WTC11 (cell line): ENCODE data around the gene VSIG10L2. TPM values are rescaled to one million over a fixed set of nuclear protein-coding genes. Genes with fewer than 3 reads are reported as not detected.
A peak's percentile ranks its signal among the peaks of the same experiment; 100 is the strongest.

ENCODE experiments used
- ATAC-seq: fragments of 200-7000 bp; cut with Tn5 transposase; 2 replicates; pipeline ENCODE4 v1.10.0; 2021; ENCODE audit warnings: mild to moderate bottlenecking, moderate library complexity
- CTCF ChIA-PET: fragments of 300-600 bp; sonication (Branson Sonifier 250); formaldehyde crosslinking; loops from one replicate; lab custom pipeline; 2021; ENCODE audit warnings: antibody characterized with exemption; lab: Charles Lee
- POLR2A ChIA-PET: fragments of 350-600 bp; sonication (Branson Sonifier 250); formaldehyde crosslinking; loops from one replicate; lab custom pipeline; 2021; ENCODE audit warnings: antibody characterized with exemption; lab: Charles Lee
- DNase-seq: peaks from one replicate; pipeline ENCODE4 v3.0.0; 2021; ENCODE audit warnings: low spot score
- H3K27ac Mint-ChIP-seq: 2 replicates; pipeline ENCODE4 v1.8.0; 2021; ENCODE audit warnings: mixed read lengths
- H3K27me3 Mint-ChIP-seq: 2 replicates; pipeline ENCODE4 v1.8.0; 2021; ENCODE audit warnings: low read depth, mild to moderate bottlenecking, moderate library complexity, mixed read lengths
- H3K36me3 Mint-ChIP-seq: 2 replicates; pipeline ENCODE4 v1.8.0; 2021; ENCODE audit warnings: mixed read lengths
- H3K4me1 Mint-ChIP-seq: 2 replicates; pipeline ENCODE4 v1.8.0; 2022; ENCODE audit warnings: mixed read lengths
- H3K4me3 Mint-ChIP-seq: 2 replicates; pipeline ENCODE4 v1.8.0; 2021; ENCODE audit warnings: mild to moderate bottlenecking, moderate library complexity, mixed read lengths
- H3K9me3 Mint-ChIP-seq: 2 replicates; pipeline ENCODE4 v1.8.0; 2021; ENCODE audit warnings: mixed read lengths
- ATF1 ChIP-seq: sonication (generic); formaldehyde crosslinking; IDR thresholded peaks from 2 replicates; pipeline ENCODE4 v1.8.1; 2023; ENCODE audit warnings: mild to moderate bottlenecking, moderate library complexity, missing genetic modification reagents
- ELF4 ChIP-seq: sonication (generic); formaldehyde crosslinking; IDR thresholded peaks from 2 replicates; pipeline ENCODE4 v1.8.1; 2022; ENCODE audit warnings: low read depth, mild to moderate bottlenecking, moderate library complexity, missing genetic modification reagents
- EMX1 ChIP-seq: fragments of 250-450 bp; sonication (Bioruptor Pico); IDR thresholded peaks from 2 replicates; pipeline ENCODE4 v1.8.0; 2021; ENCODE audit warnings: mild to moderate bottlenecking
- IRF2 ChIP-seq: sonication (generic); formaldehyde crosslinking; IDR thresholded peaks from 2 replicates; pipeline ENCODE4 v1.8.0; 2022; ENCODE audit warnings: low read depth, missing genetic modification reagents, borderline replicate concordance
- RELA ChIP-seq: sonication (generic); formaldehyde crosslinking; IDR thresholded peaks from 2 replicates; pipeline ENCODE4 v1.8.1; 2022; ENCODE audit warnings: missing genetic modification reagents, mild to moderate bottlenecking, borderline replicate concordance
- SP1 ChIP-seq: sonication (generic); formaldehyde crosslinking; conservative IDR thresholded peaks from 2 replicates; pipeline ENCODE4 v1.8.1; 2022; ENCODE audit warnings: missing genetic modification reagents
- TP53 ChIP-seq: sonication (generic); formaldehyde crosslinking; IDR thresholded peaks from 2 replicates; pipeline ENCODE4 v1.8.1; 2023; ENCODE audit warnings: mild to moderate bottlenecking, missing genetic modification reagents
- ZNF317 ChIP-seq: sonication (generic); formaldehyde crosslinking; IDR thresholded peaks from 2 replicates; pipeline ENCODE4 v1.8.1; 2023; ENCODE audit warnings: low read depth, mild to moderate bottlenecking, moderate library complexity, missing genetic modification reagents, borderline replicate concordance
- total RNA-seq: library from RNA; stranded (reverse); gene quantifications from 3 replicates; pipeline ENCODE4 v1.2.3, GENCODE V29; 2021
- TF ChIP-seq, protein P1 (sequence below): fragments of 250-450 bp; sonication (Bioruptor Pico); IDR thresholded peaks from 2 replicates; pipeline ENCODE4 v1.9.0; 2021; ENCODE audit warnings: mild to moderate bottlenecking, borderline replicate concordance
- TF ChIP-seq, protein P2 (sequence below): sonication (generic); formaldehyde crosslinking; IDR thresholded peaks from 2 replicates; pipeline ENCODE4 v1.8.0; 2022; ENCODE audit warnings: mild to moderate bottlenecking, missing genetic modification reagents
- TF ChIP-seq, protein P3 (sequence below): sonication (generic); formaldehyde crosslinking; IDR thresholded peaks from 2 replicates; pipeline ENCODE4 v1.8.0; 2022; ENCODE audit warnings: mild to moderate bottlenecking, missing genetic modification reagents
- TF ChIP-seq, protein P4 (sequence below): fragments of 200-600 bp; IDR thresholded peaks from 2 replicates; pipeline ENCODE4 v1.8.0; 2022; ENCODE audit warnings: antibody characterized with exemption
- TF ChIP-seq, protein P5 (sequence below): sonication (generic); formaldehyde crosslinking; IDR thresholded peaks from 2 replicates; pipeline ENCODE4 v1.8.1; 2022; ENCODE audit warnings: missing genetic modification reagents, borderline replicate concordance
- TF ChIP-seq, protein P6 (sequence below): sonication (generic); formaldehyde crosslinking; IDR thresholded peaks from 2 replicates; pipeline ENCODE4 v1.8.1; 2022; ENCODE audit warnings: low read depth, missing genetic modification reagents, borderline replicate concordance
- TF ChIP-seq, protein P7 (sequence below): sonication (generic); formaldehyde crosslinking; IDR thresholded peaks from 2 replicates; pipeline ENCODE4 v1.8.1; 2022; ENCODE audit warnings: low read depth, mild to moderate bottlenecking, moderate library complexity, missing genetic modification reagents, borderline replicate concordance
- TF ChIP-seq, protein P8 (sequence below): sonication (generic); formaldehyde crosslinking; conservative IDR thresholded peaks from 2 replicates; pipeline ENCODE4 v1.8.1; 2022; ENCODE audit warnings: mild to moderate bottlenecking, missing genetic modification reagents

The VSIG10L2 gene
- total RNA-seq, 1 experiment from 2014 or later = not detected

DNA sequence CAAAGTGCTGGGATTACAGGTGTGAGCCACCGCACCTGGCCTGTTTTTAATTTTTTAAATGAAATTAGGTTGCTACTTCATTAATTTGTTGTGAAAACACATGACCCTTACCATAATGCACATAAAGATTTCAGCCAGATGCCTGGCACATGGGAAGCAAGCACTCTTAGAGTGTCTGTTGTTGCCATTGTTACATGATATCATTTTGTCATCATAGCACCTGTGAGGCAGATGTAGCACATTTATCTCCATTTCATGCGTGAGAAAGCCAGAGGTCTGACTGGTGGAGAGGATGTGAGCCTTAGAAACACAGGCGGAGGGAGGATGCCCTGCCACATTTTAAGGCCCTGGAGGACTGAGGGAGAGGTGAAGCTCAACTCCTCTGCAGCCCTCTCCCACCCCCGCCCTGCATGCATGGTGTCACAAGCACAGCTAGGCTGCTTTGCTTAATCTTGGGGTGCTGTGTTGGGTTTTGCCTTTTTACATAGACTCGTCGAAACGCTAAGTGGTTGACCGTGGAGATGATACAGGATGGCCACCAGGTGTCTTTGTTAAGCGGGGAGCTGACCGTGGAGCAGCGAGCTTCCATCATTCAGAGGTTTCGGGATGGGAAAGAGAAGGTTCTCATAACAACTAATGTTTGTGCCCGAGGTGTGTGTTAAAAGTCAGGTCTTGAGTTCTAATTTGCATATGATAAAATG is 27.6 kb upstream of the VSIG10L2 start:
- Mint-ChIP-seq H3K27ac (0 out of 2 replicates have a peak overlapping the region, but pooled peaks have one; percentile 12), H3K27me3 (no peaks in the 10 kb centered on the region), H3K36me3 (no peaks in the 10 kb centered on the region), H3K4me3 (no peak overlapping the region)
- POLR2A ChIA-PET = interaction anchor here (0.6 kb wide), 2 partner anchors 138 to 209 kb away, joined by 3 read pairs; no protein-coding TSS in a partner anchor
- DNase-seq = no peak
- CTCF ChIA-PET = interaction anchor here (0.6 to 2.7 kb wide), 15 partner anchors 9 to 294 kb away, joined by 3 to 22 read pairs (median 4); partner anchors contain the start of genes FAM118B, PUS3 and RPUSD4
- no peak for TF ChIP-seq SP1 (CRISPR knock-in tag)
- TF ChIP-seq ZNF317 (CRISPR knock-in tag) = no peak
- TF ChIP-seq, protein P1, sequence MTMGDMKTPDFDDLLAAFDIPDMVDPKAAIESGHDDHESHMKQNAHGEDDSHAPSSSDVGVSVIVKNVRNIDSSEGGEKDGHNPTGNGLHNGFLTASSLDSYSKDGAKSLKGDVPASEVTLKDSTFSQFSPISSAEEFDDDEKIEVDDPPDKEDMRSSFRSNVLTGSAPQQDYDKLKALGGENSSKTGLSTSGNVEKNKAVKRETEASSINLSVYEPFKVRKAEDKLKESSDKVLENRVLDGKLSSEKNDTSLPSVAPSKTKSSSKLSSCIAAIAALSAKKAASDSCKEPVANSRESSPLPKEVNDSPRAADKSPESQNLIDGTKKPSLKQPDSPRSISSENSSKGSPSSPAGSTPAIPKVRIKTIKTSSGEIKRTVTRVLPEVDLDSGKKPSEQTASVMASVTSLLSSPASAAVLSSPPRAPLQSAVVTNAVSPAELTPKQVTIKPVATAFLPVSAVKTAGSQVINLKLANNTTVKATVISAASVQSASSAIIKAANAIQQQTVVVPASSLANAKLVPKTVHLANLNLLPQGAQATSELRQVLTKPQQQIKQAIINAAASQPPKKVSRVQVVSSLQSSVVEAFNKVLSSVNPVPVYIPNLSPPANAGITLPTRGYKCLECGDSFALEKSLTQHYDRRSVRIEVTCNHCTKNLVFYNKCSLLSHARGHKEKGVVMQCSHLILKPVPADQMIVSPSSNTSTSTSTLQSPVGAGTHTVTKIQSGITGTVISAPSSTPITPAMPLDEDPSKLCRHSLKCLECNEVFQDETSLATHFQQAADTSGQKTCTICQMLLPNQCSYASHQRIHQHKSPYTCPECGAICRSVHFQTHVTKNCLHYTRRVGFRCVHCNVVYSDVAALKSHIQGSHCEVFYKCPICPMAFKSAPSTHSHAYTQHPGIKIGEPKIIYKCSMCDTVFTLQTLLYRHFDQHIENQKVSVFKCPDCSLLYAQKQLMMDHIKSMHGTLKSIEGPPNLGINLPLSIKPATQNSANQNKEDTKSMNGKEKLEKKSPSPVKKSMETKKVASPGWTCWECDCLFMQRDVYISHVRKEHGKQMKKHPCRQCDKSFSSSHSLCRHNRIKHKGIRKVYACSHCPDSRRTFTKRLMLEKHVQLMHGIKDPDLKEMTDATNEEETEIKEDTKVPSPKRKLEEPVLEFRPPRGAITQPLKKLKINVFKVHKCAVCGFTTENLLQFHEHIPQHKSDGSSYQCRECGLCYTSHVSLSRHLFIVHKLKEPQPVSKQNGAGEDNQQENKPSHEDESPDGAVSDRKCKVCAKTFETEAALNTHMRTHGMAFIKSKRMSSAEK = no peak
- TF ChIP-seq, protein P2, sequence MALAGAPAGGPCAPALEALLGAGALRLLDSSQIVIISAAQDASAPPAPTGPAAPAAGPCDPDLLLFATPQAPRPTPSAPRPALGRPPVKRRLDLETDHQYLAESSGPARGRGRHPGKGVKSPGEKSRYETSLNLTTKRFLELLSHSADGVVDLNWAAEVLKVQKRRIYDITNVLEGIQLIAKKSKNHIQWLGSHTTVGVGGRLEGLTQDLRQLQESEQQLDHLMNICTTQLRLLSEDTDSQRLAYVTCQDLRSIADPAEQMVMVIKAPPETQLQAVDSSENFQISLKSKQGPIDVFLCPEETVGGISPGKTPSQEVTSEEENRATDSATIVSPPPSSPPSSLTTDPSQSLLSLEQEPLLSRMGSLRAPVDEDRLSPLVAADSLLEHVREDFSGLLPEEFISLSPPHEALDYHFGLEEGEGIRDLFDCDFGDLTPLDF (CRISPR knock-in tag) = no peak
- TF ChIP-seq, protein P3, sequence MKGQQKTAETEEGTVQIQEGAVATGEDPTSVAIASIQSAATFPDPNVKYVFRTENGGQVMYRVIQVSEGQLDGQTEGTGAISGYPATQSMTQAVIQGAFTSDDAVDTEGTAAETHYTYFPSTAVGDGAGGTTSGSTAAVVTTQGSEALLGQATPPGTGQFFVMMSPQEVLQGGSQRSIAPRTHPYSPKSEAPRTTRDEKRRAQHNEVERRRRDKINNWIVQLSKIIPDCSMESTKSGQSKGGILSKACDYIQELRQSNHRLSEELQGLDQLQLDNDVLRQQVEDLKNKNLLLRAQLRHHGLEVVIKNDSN (CRISPR knock-in tag) = no peak
- TF ChIP-seq, protein P4, sequence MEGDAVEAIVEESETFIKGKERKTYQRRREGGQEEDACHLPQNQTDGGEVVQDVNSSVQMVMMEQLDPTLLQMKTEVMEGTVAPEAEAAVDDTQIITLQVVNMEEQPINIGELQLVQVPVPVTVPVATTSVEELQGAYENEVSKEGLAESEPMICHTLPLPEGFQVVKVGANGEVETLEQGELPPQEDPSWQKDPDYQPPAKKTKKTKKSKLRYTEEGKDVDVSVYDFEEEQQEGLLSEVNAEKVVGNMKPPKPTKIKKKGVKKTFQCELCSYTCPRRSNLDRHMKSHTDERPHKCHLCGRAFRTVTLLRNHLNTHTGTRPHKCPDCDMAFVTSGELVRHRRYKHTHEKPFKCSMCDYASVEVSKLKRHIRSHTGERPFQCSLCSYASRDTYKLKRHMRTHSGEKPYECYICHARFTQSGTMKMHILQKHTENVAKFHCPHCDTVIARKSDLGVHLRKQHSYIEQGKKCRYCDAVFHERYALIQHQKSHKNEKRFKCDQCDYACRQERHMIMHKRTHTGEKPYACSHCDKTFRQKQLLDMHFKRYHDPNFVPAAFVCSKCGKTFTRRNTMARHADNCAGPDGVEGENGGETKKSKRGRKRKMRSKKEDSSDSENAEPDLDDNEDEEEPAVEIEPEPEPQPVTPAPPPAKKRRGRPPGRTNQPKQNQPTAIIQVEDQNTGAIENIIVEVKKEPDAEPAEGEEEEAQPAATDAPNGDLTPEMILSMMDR = no peak
- TF ChIP-seq, protein P5, sequence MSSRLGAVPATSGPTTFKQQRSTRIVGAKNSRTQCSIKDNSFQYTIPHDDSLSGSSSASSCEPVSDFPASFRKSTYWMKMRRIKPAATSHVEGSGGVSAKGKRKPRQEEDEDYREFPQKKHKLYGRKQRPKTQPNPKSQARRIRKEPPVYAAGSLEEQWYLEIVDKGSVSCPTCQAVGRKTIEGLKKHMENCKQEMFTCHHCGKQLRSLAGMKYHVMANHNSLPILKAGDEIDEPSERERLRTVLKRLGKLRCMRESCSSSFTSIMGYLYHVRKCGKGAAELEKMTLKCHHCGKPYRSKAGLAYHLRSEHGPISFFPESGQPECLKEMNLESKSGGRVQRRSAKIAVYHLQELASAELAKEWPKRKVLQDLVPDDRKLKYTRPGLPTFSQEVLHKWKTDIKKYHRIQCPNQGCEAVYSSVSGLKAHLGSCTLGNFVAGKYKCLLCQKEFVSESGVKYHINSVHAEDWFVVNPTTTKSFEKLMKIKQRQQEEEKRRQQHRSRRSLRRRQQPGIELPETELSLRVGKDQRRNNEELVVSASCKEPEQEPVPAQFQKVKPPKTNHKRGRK = no peak
- no peak for TF ChIP-seq EMX1 (CRISPR knock-in tag)
- TF ChIP-seq, protein P6, sequence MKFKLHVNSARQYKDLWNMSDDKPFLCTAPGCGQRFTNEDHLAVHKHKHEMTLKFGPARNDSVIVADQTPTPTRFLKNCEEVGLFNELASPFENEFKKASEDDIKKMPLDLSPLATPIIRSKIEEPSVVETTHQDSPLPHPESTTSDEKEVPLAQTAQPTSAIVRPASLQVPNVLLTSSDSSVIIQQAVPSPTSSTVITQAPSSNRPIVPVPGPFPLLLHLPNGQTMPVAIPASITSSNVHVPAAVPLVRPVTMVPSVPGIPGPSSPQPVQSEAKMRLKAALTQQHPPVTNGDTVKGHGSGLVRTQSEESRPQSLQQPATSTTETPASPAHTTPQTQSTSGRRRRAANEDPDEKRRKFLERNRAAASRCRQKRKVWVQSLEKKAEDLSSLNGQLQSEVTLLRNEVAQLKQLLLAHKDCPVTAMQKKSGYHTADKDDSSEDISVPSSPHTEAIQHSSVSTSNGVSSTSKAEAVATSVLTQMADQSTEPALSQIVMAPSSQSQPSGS = no peak
- TF ChIP-seq TP53 (CRISPR knock-in tag) = no peak
- TF ChIP-seq, all 79 proteins: peak for 0
- no peaks in the 10 kb centered on the region for H3K9me3 Mint-ChIP-seq
- no peaks in the 10 kb centered on the region for H3K4me1 Mint-ChIP-seq
- peak; percentile 66 for ATAC-seq

DNA sequence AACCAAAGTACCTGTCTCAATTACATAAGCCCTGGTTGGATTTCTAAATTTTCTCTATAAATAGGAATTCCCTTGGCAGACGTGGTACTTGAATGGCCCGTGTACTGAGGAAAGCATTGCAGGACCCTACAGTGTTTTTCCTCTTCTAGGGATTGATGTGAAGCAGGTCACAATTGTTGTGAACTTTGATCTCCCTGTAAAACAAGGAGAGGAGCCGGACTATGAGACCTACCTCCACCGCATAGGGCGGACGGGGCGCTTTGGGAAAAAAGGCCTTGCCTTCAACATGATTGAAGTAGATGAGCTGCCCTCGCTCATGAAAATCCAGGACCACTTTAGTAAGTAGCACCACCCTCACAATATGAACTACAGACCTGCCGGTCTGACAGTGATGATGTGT is 24.8 kb upstream of the VSIG10L2 start:
- H3K27me3 Mint-ChIP-seq = no peaks in the 10 kb centered on the region
- ATAC-seq = no peak

More for the DNA sequence above, 24.8 kb upstream of the VSIG10L2 start:
- TF ChIP-seq, protein P7, sequence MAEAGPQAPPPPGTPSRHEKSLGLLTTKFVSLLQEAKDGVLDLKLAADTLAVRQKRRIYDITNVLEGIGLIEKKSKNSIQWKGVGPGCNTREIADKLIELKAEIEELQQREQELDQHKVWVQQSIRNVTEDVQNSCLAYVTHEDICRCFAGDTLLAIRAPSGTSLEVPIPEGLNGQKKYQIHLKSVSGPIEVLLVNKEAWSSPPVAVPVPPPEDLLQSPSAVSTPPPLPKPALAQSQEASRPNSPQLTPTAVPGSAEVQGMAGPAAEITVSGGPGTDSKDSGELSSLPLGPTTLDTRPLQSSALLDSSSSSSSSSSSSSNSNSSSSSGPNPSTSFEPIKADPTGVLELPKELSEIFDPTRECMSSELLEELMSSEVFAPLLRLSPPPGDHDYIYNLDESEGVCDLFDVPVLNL (CRISPR knock-in tag) = no peak
- TF ChIP-seq ATF1 (CRISPR knock-in tag) (no peak), ELF4 (CRISPR knock-in tag) (no peak), RELA (CRISPR knock-in tag) (no peak), TP53 (CRISPR knock-in tag) (no peak), IRF2 (CRISPR knock-in tag) (no peak)
- TF ChIP-seq, protein P8, sequence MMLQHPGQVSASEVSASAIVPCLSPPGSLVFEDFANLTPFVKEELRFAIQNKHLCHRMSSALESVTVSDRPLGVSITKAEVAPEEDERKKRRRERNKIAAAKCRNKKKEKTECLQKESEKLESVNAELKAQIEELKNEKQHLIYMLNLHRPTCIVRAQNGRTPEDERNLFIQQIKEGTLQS (CRISPR knock-in tag) = no peak
- ChIA-PET POLR2A (no interaction called here), CTCF (interaction anchor here (0.6 to 1.9 kb wide), 5 partner anchors 16 to 483 kb away, joined by 3 to 12 read pairs (median 4); no protein-coding TSS in a partner anchor)
- Mint-ChIP-seq H3K9me3 (no peaks in the 10 kb centered on the region), H3K36me3 (no peaks in the 10 kb centered on the region), H3K4me3 (no peak overlapping the region), H3K4me1 (peaks cover 8% of the 10 kb centered on the region; the same call in 1 of the 2 replicates), H3K27ac (no peak overlapping the region)
- DNase-seq = no peak
